IMR-90 (cell line): ENCODE data around the gene RUSF1. TPM values are rescaled to one million over a fixed set of nuclear protein-coding genes. Genes with fewer than 3 reads are reported as not detected.

Experiments
- ATAC-seq: fragments of 200-7000 bp; cut with Tn5 transposase; 2 replicates; pipeline ENCODE4 v1.9.1; 2020; ENCODE audit warnings: low read depth, mild to moderate bottlenecking, moderate library complexity
- BruUV-seq: library from RNA; stranded (reverse); fragments of 400-500 nt; replicated peaks from 2 replicates; lab custom pipeline; 2021; lab: Mats Ljungman, UMichigan
- CTCF ChIA-PET: fragments of 300-600 bp; formaldehyde crosslinking; extraction: SDS; loops from one replicate; lab custom pipeline; 2021; ENCODE audit warnings: antibody characterized with exemption; lab: Yijun Ruan, JAX
- POLR2A ChIA-PET: fragments of 300-600 bp; sonication (Branson Sonifier 250); formaldehyde crosslinking; loops from one replicate; lab custom pipeline; 2022; ENCODE audit warnings: antibody characterized with exemption; ENCODE audit not compliant: unreplicated experiment; lab: Charles Lee
- DNase-seq: peaks from one replicate; pipeline ENCODE4 v3.0.0; 2013
- H2AFZ ChIP-seq: replicated peaks from 2 replicates; pipeline ENCODE3; 2013; ENCODE audit warnings: low read length, mild to moderate bottlenecking; ENCODE audit not compliant: poor library complexity
- H2AK5ac ChIP-seq: 2 replicates; pipeline ENCODE4 v1.6.1; 2013; ENCODE audit warnings: low read depth, low read length, inconsistent platforms
- H2AK9ac ChIP-seq: replicated peaks from 2 replicates; pipeline ENCODE3; 2013; ENCODE audit warnings: mild to moderate bottlenecking, low read depth, low read length, moderate library complexity; ENCODE audit not compliant: poor library complexity
- H2BK120ac ChIP-seq: 2 replicates; pipeline ENCODE4 v1.6.1; 2013; ENCODE audit warnings: low read depth, low read length, inconsistent platforms
- H2BK15ac ChIP-seq: 3 replicates; pipeline ENCODE4 v1.6.1; 2013; ENCODE audit warnings: low read depth, low read length, inconsistent platforms
- H2BK20ac ChIP-seq: 2 replicates; pipeline ENCODE4 v1.6.1; 2013; ENCODE audit warnings: low read depth, mild to moderate bottlenecking, inconsistent platforms, low read length, moderate library complexity
- H2BK5ac ChIP-seq: 2 replicates; pipeline ENCODE4 v1.6.1; 2013; ENCODE audit warnings: mild to moderate bottlenecking, low read depth, low read length, inconsistent platforms; ENCODE audit not compliant: poor library complexity, severe bottlenecking
- H3K14ac ChIP-seq: replicated peaks from 2 replicates; pipeline ENCODE4 v1.6.1; 2013; ENCODE audit warnings: low read depth, low read length, inconsistent platforms
- H3K18ac ChIP-seq: 2 replicates; pipeline ENCODE4 v1.6.1; 2013; ENCODE audit warnings: low read depth, low read length, control low read depth
- H3K23ac ChIP-seq: 2 replicates; pipeline ENCODE4 v1.6.1; 2013; ENCODE audit warnings: low read depth, low read length, inconsistent platforms
- H3K27ac ChIP-seq: 2 replicates; pipeline ENCODE4 v1.5.1; 2013; ENCODE audit warnings: mild to moderate bottlenecking, control low read depth, low read length; ENCODE audit not compliant: insufficient read depth
- H3K27me3 ChIP-seq: 2 replicates; pipeline ENCODE4 v1.6.1; 2013; ENCODE audit warnings: low read length; ENCODE audit not compliant: control insufficient read depth, insufficient read depth
- H3K36me3 ChIP-seq: 2 replicates; pipeline ENCODE4 v1.6.1; 2013; ENCODE audit warnings: low read length, mixed read lengths; ENCODE audit not compliant: control insufficient read depth, insufficient read depth
- H3K4ac ChIP-seq: 2 replicates; pipeline ENCODE4 v1.6.1; 2013; ENCODE audit warnings: low read depth, low read length, inconsistent platforms
- H3K4me1 ChIP-seq: 2 replicates; pipeline ENCODE4 v1.6.1; 2013; ENCODE audit warnings: low read length, mixed read lengths; ENCODE audit not compliant: control insufficient read depth, insufficient read depth
- H3K4me2 ChIP-seq: 2 replicates; pipeline ENCODE4 v1.6.1; 2013; ENCODE audit warnings: low read depth, mild to moderate bottlenecking, control low read depth, low read length, moderate library complexity
- H3K4me3 ChIP-seq: 2 replicates; pipeline ENCODE4 v1.5.1; 2013; ENCODE audit warnings: low read depth, mild to moderate bottlenecking, control low read depth, low read length, moderate library complexity; ENCODE audit not compliant: insufficient read depth
- H3K56ac ChIP-seq: 2 replicates; pipeline ENCODE4 v1.6.1; 2013; ENCODE audit warnings: low read length, inconsistent platforms; ENCODE audit not compliant: insufficient read depth; ENCODE audit errors: extremely low read depth
- H3K79me1 ChIP-seq, 2 experiments: 2 replicates each; pipeline ENCODE4 v1.6.1; 2013; ENCODE audit warnings: low read length in 2 of 2, inconsistent platforms in 1 of 2, low read depth in 1 of 2
- H3K9ac ChIP-seq: 2 replicates; pipeline ENCODE4 v1.6.1; 2013; ENCODE audit warnings: low read depth, low read length, control low read depth
- H3K9me1 ChIP-seq: 2 replicates; pipeline ENCODE4 v1.6.1; 2013; ENCODE audit warnings: low read length, inconsistent platforms; ENCODE audit not compliant: insufficient read depth
- H3K9me3 ChIP-seq: 2 replicates; pipeline ENCODE4 v1.6.1; 2013; ENCODE audit warnings: low read length; ENCODE audit not compliant: control insufficient read depth, insufficient read depth
- H4K20me1 ChIP-seq: 2 replicates; pipeline ENCODE4 v1.6.1; 2013; ENCODE audit warnings: low read length, inconsistent platforms; ENCODE audit not compliant: insufficient read depth
- H4K5ac ChIP-seq: 2 replicates; pipeline ENCODE4 v1.6.1; 2013; ENCODE audit warnings: mild to moderate bottlenecking, low read depth, low read length, control low read depth
- H4K8ac ChIP-seq, 2 experiments: 2 replicates each; pipeline ENCODE4 v1.6.1; 2013; ENCODE audit warnings: low read depth in 2 of 2, low read length in 2 of 2, control low read depth in 1 of 2, inconsistent platforms in 1 of 2
- H4K91ac ChIP-seq: 2 replicates; pipeline ENCODE4 v1.6.1; 2013; ENCODE audit warnings: low read depth, low read length, inconsistent platforms; ENCODE audit not compliant: insufficient read depth
- BHLHE40 ChIP-seq: fragments of 150-350 bp; IDR thresholded peaks from 2 replicates; pipeline ENCODE4 v1.6.1; 2016; ENCODE audit warnings: mild to moderate bottlenecking, low read depth, low read length
- CEBPB ChIP-seq: IDR thresholded peaks from 2 replicates; pipeline ENCODE4 v1.6.1; 2012; ENCODE audit warnings: low read depth, low read length, improper control_type of control experiment
- CTCF ChIP-seq: conservative IDR thresholded peaks from 2 replicates; pipeline ENCODE4 v1.5.1; 2012; ENCODE audit warnings: mild to moderate bottlenecking, low read depth, low read length, improper control_type of control experiment
- FOS ChIP-seq: fragments of 150-350 bp; IDR thresholded peaks from 2 replicates; pipeline ENCODE4 v1.6.1; 2016; ENCODE audit warnings: low read depth, low read length
- MAFK ChIP-seq: IDR thresholded peaks from 2 replicates; pipeline ENCODE4 v1.6.1; 2012; ENCODE audit warnings: low read depth, low read length, improper control_type of control experiment
- MAZ ChIP-seq: IDR thresholded peaks from 2 replicates; pipeline ENCODE4 v1.6.1; 2012; ENCODE audit warnings: low read depth, mild to moderate bottlenecking, low read length, improper control_type of control experiment, moderate library complexity, borderline replicate concordance
- POLR2A ChIP-seq: IDR thresholded peaks from 2 replicates; pipeline ENCODE4 v1.6.1; 2012; ENCODE audit warnings: mild to moderate bottlenecking, low read depth, low read length
- RAD21 ChIP-seq: IDR thresholded peaks from 2 replicates; pipeline ENCODE4 v1.6.1; 2012; ENCODE audit warnings: low read length, improper control_type of control experiment
- WGBS, 2 experiments: methylation state at CpG; one replicate each; pipeline versions ENCODE4 v1.1.5 to v1.1.7; 2013; ENCODE audit warnings: missing lambda C conversion rate in 2 of 2; ENCODE audit not compliant: insufficient read length in 1 of 2; ENCODE audit errors: extremely low coverage in 2 of 2; 5-methylcytosine and 5-hydroxymethylcytosine counted together
- dilution Hi-C: fragments of 300-500 bp; cut with HindIII; formaldehyde crosslinking; loops from one replicate; pipeline ENCODE4 v1.14.3; 2018; ENCODE audit warnings: low sequenced_read_pairs; ENCODE audit not compliant: unreplicated experiment
- in situ Hi-C: fragments of 300-500 bp; cut with MboI; formaldehyde crosslinking; loops from 3 replicates; pipeline ENCODE4 v1.14.3; 2019; ENCODE audit warnings: low sequenced_read_pairs, inconsistent platforms, mixed read lengths
- intact Hi-C: fragments of 100-400 bp; cut with micrococcal nuclease; formaldehyde crosslinking; loops from 2 replicates; pipeline ENCODE4 v1.10.0; 2022
- polyA plus RNA-seq, 3 experiments: library from polyadenylated mRNA; depleted of rRNA; stranded (reverse); fragments of >200 nt; gene quantifications; 2 replicates each; pipeline ENCODE4 v1.2.3, GENCODE V29; 2012; ENCODE audit warnings: low replicate concordance in 1 of 3
- total RNA-seq: library from RNA; depleted of rRNA; stranded (reverse); fragments of >200 nt; gene quantifications from 2 replicates; pipeline ENCODE4 v1.2.3, GENCODE V29; 2012
- TF ChIP-seq, protein P1 (sequence below): fragments of 150-350 bp; IDR thresholded peaks from 2 replicates; pipeline ENCODE4 v1.6.1; 2017; ENCODE audit warnings: mild to moderate bottlenecking, antibody characterized with exemption, low read length, low read depth

The RUSF1 gene
- total and polyA plus RNA-seq, 2 of the 4 experiments (the other 2 are of a cell fraction) = 22.9 to 65.0 TPM

DNA sequence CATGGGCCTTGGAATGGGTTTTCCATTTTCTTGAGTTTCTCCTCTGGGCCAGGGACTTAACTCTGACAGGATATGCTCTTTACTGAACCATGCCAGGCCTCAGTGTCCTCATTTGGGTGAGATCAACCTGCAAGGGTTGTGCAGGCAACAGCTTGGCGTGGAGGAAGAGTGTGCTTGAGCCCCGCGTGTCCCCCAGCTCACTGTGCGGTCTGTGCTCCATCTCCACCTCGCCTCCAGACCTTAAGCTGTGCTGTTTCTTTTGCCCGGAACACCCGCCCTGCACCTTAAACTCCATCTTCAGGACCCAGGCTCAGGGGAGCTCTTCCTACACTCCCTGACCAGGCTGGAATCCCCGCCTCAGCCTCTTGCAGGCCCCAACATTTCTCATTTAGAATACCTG lies 9.7 kb downstream of the RUSF1 start (continued):
- TF ChIP-seq RAD21 (no peak), BHLHE40 (no peak)

DNA sequence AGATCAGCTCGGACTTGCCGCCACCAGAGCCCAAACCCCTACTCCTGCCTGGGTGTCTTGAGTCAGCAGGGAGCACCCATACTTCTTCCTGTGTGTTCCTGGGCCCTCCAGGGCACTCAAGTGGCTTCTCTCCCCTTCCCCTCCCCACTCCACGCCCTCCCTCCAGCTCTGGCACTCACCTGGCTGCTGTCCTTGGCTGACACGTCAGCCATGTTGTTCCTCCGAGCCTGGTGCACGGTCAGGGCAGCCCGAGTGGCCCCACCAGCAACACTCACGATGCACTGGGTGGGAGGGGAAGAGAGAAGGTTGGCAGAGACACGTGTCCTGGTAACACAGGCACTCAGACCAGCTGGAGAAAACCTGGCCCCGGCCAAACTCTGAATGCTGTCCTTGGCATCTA lies 11.5 kb downstream of the RUSF1 start:
- no peak overlapping the region for H3K23ac ChIP-seq
- H3K56ac ChIP-seq = no peak overlapping the region
- no peak overlapping the region for H2BK15ac ChIP-seq
- H3K4me3 ChIP-seq = no peak overlapping the region
- no peak overlapping the region for H3K18ac ChIP-seq
- no peaks in the 10 kb centered on the region for H3K27me3 ChIP-seq
- no peak overlapping the region for H4K8ac ChIP-seq
- H3K27ac ChIP-seq = no peak overlapping the region
- H2AFZ ChIP-seq = no peak overlapping the region
- no peak overlapping the region for H3K4ac ChIP-seq
- no TSS peak for BruUV-seq
- ChIA-PET POLR2A (interaction anchor here (1.0 kb wide), 1 partner anchor 11 kb away, joined by 5 read pairs; the partner anchor contains the start of gene RUSF1), CTCF (no interaction called here)
- no peak overlapping the region for H3K9ac ChIP-seq
- H2AK9ac ChIP-seq = no peak overlapping the region
- H3K4me2 ChIP-seq = no peak overlapping the region
- in situ Hi-C loops = no loop called here
- dilution Hi-C loops = no loop called here
- H2BK120ac ChIP-seq = no peak overlapping the region
- H3K9me3 ChIP-seq = no peaks in the 10 kb centered on the region
- no peak overlapping the region for H4K5ac ChIP-seq
- H3K79me1 ChIP-seq = peaks cover 11 to 26% of the 10 kb centered on the region in 2 experiments; a peak in 3 of 4 replicates
- no peak for TF ChIP-seq CEBPB
- no peak for TF ChIP-seq POLR2A
- TF ChIP-seq MAFK = no peak
- no peak for TF ChIP-seq RAD21
- TF ChIP-seq FOS = no peak
- TF ChIP-seq, protein P1, sequence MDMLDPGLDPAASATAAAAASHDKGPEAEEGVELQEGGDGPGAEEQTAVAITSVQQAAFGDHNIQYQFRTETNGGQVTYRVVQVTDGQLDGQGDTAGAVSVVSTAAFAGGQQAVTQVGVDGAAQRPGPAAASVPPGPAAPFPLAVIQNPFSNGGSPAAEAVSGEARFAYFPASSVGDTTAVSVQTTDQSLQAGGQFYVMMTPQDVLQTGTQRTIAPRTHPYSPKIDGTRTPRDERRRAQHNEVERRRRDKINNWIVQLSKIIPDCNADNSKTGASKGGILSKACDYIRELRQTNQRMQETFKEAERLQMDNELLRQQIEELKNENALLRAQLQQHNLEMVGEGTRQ = no peak
- TF ChIP-seq MAZ = no peak
- TF ChIP-seq CTCF = no peak
- TF ChIP-seq BHLHE40 = no peak
- no peak overlapping the region for H2BK20ac ChIP-seq
- H3K9me1 ChIP-seq = peaks cover 6% of the 10 kb centered on the region
- no peak overlapping the region for H3K14ac ChIP-seq
- H4K91ac ChIP-seq = no peak overlapping the region
- DNase-seq (no peak), ATAC-seq (no peak)
- H4K20me1 ChIP-seq = peaks cover 13% of the 10 kb centered on the region; the same call in 1 of the 2 replicates
- H2AK5ac ChIP-seq = no peak overlapping the region
- intact Hi-C loops = no loop called here
- peaks cover 2% of the 10 kb centered on the region for H3K4me1 ChIP-seq
- no peak overlapping the region for H2BK5ac ChIP-seq
- H3K36me3 ChIP-seq = peaks cover 80% of the 10 kb centered on the region
- 98% methylated on average over 4 of the region's 10 CpGs; no CpG with 5 or more reads in 1 of the 2 experiments for WGBS, 2 experiments
